PC-3 (cell line): ENCODE results near the gene PRDM13.

Source experiments
- EZH2 ChIP-seq: fragments of 300-600 bp; sonication (generic); IDR thresholded peaks from one replicate; pipeline ENCODE4 v1.6.1; 2017; ENCODE audit warnings: antibody characterized with exemption, mild to moderate bottlenecking, low read length; ENCODE audit not compliant: unreplicated experiment
- EZH2phosphoT487 ChIP-seq: fragments of 300-600 bp; sonication (generic); IDR thresholded peaks from 2 replicates; pipeline ENCODE4 v1.6.1; 2018; ENCODE audit warnings: mild to moderate bottlenecking, antibody characterized with exemption, low read length, borderline replicate concordance
- TF ChIP-seq, protein P1 (sequence below): fragments of 300-600 bp; sonication (generic); conservative IDR thresholded peaks from 2 replicates; pipeline ENCODE4 v1.5.1; 2017; ENCODE audit warnings: antibody characterized with exemption, low read depth, mild to moderate bottlenecking, low read length

DNA sequence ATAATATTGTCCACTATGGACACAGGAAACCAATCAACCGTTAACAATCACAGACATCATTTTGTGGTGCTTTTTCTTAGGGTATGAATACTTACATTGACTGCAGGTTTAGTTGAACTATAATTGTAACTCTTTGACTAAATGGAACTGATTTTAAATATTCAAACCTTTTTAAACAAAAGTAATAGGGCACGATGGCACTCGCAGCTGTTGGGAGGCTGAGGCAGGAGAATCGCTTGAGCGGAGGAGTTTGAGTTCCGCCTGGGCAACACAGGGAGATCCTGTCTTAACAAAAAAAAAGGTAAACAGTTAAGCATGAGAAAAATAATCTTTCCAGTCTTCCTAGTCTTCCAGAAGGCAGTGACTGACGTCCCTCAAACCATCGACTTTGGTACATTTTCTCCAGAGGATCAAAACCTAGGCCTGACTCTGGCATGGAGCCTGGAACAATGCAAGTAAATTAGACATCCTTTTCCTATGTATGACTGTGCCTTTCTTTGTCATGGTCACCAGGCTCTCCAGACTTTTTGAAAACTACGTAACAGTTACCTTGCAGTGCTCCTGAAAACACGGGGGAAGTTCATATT lies 16.6 kb upstream of the PRDM13 start:
- TF ChIP-seq, protein P1, sequence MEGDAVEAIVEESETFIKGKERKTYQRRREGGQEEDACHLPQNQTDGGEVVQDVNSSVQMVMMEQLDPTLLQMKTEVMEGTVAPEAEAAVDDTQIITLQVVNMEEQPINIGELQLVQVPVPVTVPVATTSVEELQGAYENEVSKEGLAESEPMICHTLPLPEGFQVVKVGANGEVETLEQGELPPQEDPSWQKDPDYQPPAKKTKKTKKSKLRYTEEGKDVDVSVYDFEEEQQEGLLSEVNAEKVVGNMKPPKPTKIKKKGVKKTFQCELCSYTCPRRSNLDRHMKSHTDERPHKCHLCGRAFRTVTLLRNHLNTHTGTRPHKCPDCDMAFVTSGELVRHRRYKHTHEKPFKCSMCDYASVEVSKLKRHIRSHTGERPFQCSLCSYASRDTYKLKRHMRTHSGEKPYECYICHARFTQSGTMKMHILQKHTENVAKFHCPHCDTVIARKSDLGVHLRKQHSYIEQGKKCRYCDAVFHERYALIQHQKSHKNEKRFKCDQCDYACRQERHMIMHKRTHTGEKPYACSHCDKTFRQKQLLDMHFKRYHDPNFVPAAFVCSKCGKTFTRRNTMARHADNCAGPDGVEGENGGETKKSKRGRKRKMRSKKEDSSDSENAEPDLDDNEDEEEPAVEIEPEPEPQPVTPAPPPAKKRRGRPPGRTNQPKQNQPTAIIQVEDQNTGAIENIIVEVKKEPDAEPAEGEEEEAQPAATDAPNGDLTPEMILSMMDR = no peak
- TF ChIP-seq EZH2phosphoT487 (no peak), EZH2 (no peak)
